ENCODE data around the gene LRRC58. TPM values are rescaled to one million over a fixed set of nuclear protein-coding genes. Genes with fewer than 3 reads are reported as not detected.

LRRC58 gene
- total RNA-seq, 2 experiments from 2014 or later, result 40.0 to 40.8 TPM

DNA sequence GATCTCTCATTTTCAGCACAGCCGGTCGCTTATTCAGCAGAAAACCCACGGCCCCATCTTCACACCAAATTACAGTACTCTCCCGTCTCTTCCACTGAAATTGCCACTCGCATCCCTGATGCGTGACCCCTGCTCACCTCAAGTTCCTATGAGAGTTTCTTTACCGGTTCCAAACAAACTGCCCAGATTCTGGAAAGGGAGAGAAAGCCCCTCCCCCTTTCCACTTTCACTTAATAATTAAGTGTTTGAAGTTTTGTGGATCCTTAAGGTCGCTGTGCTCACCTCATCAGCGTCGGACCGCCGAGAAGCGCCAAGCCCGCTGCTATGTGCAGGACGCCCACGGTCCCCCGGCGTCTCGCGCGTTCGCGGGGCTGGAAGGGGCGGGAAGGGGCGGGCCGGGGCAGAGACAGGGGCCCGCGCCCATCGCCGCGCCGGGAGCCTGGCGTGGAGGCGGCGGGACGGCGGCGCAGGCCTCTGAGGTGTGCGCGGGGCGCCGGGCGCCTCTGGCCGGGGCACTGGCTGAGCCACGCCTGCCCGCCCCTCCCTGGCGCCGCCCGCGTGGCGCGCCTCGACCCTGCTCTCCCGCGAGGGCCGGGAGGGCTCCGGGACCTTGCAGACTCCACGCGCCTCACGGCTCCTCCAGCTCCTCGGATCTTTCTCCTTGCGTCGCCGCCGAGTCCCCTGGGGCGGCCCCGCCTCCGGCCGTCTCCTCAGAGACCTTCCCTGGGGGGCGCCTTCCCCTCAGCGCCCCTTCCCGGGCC lies 64.2 kb downstream of the LRRC58 start, which contains the start of gene GPR156:
Gene GPR156 (minus strand): TSS at position 476 of the 761 bp plus-strand sequence. CDS start 41,124 bp downstream, outside the sequence.
- CTCF ChIA-PET, result no interaction called here
- POLR2A ChIA-PET, result no interaction called here

DNA sequence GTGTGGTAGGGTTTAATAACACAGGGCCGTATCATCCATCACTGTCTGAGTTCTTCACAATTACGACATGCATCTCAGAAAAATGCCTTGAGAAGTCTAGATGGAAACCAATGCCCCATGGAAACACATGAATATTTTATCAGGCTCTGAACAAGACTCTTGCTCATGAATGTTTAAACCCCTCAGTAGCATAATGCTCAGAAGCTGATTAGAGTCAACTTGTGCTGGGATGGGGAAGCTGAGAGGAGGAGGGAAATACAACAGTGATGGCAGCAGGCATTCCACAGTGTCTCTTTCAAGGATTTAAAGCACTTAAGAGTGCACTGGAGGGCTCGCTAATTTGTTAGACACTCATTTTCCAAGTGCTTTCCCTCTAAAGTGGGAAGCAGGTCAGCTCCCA lies 67.9 kb downstream of the LRRC58 start:
- ChIA-PET POLR2A (no interaction called here), CTCF (interaction anchor here (0.8 kb wide), 1 partner anchor 8 kb away, joined by 4 read pairs; no protein-coding TSS in a partner anchor)

DNA sequence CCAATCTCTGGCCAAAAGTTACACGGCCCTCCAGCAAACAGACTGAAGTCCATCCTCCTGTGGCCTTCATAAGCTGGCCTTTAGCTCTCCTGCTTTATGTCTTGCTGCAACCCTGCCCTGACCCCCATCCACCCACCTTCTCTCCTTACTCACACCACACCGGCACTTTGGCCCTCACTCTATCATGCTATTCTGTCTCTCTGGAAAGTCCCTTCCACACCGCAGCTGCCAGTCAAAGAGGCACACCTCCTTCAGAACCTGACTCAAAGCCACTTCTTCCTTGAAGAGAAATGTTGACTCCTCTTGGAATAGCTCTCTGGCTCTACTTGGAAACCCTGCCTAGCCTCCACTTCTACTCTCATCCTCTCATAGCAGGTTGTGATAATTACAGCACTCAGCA lies 68.6 kb downstream of the LRRC58 start:
- ChIA-PET POLR2A (no interaction called here), CTCF (interaction anchor here (0.6 kb wide), 1 partner anchor 134 kb away, joined by 3 read pairs; no protein-coding TSS in a partner anchor)

- ChIA-PET POLR2A (no interaction called here), CTCF (interaction anchor here (0.6 kb wide), 1 partner anchor 135 kb away, joined by 3 read pairs; no protein-coding TSS in a partner anchor)
Measured at GRCh38 chr3:120280026-120280425, 69.1 kb downstream of the LRRC58 start.

DNA sequence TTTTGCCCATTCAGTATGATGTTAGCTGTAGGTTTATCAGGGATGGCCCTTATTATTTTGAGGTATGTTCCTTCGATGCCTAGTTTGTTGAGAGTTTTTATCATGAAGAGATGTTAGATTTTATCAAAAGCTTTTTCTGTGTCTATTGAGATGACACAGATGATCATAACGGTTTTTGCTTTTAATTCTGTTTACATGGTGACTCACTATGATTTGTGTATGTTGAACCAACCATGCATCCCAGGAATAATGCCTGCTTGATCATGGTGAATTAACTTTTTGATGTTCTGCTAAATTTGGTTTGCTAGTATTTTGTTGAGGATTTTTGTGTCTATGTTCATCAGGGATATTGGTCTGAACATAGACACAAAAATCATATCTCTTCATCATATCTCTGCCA lies 72.4 kb downstream of the LRRC58 start:
- CTCF ChIA-PET, result no interaction called here
- POLR2A ChIA-PET, result no interaction called here

- POLR2A ChIA-PET, result no interaction called here
- CTCF ChIA-PET, result no interaction called here
Measured at GRCh38 chr3:120275618-120276017, 73.5 kb downstream of the LRRC58 start.

DNA sequence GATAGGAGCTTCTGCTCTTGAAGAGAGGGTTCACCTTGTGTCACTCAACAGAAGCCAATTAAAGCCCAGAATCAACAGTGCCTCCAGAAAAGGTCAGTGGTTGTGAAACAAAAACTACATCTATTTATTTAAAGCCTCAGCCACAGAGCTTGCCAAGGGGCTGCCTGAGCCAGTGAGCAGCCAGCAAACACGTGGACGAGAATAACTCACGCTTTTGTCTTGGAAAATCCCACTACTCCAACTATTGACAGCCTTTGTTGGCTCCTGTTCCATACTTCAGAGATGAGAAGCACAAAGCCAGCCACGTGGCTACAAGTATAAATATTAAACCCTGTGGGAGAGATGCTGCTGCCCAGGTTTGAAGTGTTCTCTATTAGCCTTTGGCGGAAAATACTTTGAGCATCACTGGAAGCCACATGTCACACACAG lies 74.4 kb downstream of the LRRC58 start:
- POLR2A ChIA-PET, result no interaction called here
- CTCF ChIA-PET, result no interaction called here

Other genes starting within 250 kb of the LRRC58 start
- gene GPR156, start 64.1 kb downstream of the LRRC58 start, total RNA-seq, result under 1 TPM in 1 of 2 experiments, not detected in 1; 0.06 TPM
- gene FSTL1, start 101.6 kb upstream of the LRRC58 start, total RNA-seq, result under 1 TPM; 0.23 to 0.94 TPM
- 100 to 1,000 TPM; 123 to 125 TPM for gene NDUFB4, start 247.0 kb upstream of the LRRC58 start, total RNA-seq